ENCODE measurements around the gene PLXNC1. TPM values are rescaled to one million over a fixed set of nuclear protein-coding genes. Genes with fewer than 3 reads are reported as not detected.

PLXNC1 gene
- polyA plus RNA-seq, 1 donor (not counting 4 experiments of a cell fraction or from before 2014, with no cell fraction given): 0.17 TPM

- no peak overlapping the region for H3K27ac ChIP-seq (ENCODE audit: control insufficient read depth, insufficient read depth, low read length)
- FAIRE-seq (peak; percentile 26), DNase-seq (ENCODE audit: low read depth, low spot score) (no peak)
- H3K79me2 ChIP-seq (ENCODE audit: control insufficient read depth, insufficient read depth, low read length): no peaks in the 10 kb centered on the region
- peaks cover 0 to 6% of the 10 kb centered on the region in 2 experiments for H3K36me3 ChIP-seq (ENCODE audit: control insufficient read depth in 2 of 2, extremely low read depth in 1 of 2, insufficient read depth in 2 of 2, low read length in 2 of 2)
- no peak overlapping the region for H3K9ac ChIP-seq (ENCODE audit: control insufficient read depth, extremely low read depth, insufficient read depth, low read length)
- H3K4me3 ChIP-seq (ENCODE audit: control insufficient read depth in 2 of 3, extremely low read depth in 1 of 3, insufficient read depth in 2 of 3, low read depth in 1 of 3, low read length in 3 of 3): no peak overlapping the region
- no peak overlapping the region for H2AFZ ChIP-seq (ENCODE audit: control insufficient read depth, low read length)
- dilution Hi-C loops (cut with MboI; ENCODE audit: extremely low pct_ligation_motif_present, low sequenced_read_pairs): no loop called here
- H3K27me3 ChIP-seq (ENCODE audit: control insufficient read depth, extremely low read depth, insufficient read depth, low read length): no peaks in the 10 kb centered on the region
- no peak overlapping the region for H3K4me2 ChIP-seq (ENCODE audit: control insufficient read depth, extremely low read depth, insufficient read depth, low read depth, low read length)
- peaks cover 11% of the 10 kb centered on the region for H3K9me3 ChIP-seq (ENCODE audit: control insufficient read depth, low read depth, low read length)
- no peak for TF ChIP-seq CTCF (optimal IDR thresholded peaks at IDR 0.05 in 1 of 3, IDR thresholded peaks at IDR 0.05 in 1 of 3, conservative IDR thresholded peaks at IDR 0.05 in 1 of 3; ENCODE audit: extremely low read depth in 1 of 3, insufficient read depth in 2 of 3, low read length in 3 of 3)
- no peak for TF ChIP-seq EZH2 (IDR thresholded peaks at IDR 0.05; ENCODE audit: low read length)
- H3K9me1 ChIP-seq (ENCODE audit: control insufficient read depth, extremely low read depth, insufficient read depth, low read length): no peaks in the 10 kb centered on the region
- no peaks in the 10 kb centered on the region for H3K4me1 ChIP-seq (ENCODE audit: control insufficient read depth, extremely low read depth, insufficient read depth, low read length)
- H4K20me1 ChIP-seq (ENCODE audit: control insufficient read depth, extremely low read depth, insufficient read depth, low read length): no peaks in the 10 kb centered on the region
These were observed 204.8 kb downstream of the PLXNC1 start for GRCh38 chr12:94353130-94353529.
